Ramos (cell line): ENCODE measurements around the gene GNG7.

Source experiments
- in situ Hi-C: fragments of 300-500 bp; cut with MboI; formaldehyde crosslinking; loops from one replicate; pipeline ENCODE4 v1.14.3; 2022; ENCODE audit warnings: low sequenced_read_pairs; ENCODE audit not compliant: unreplicated experiment

Gene GNG7

DNA sequence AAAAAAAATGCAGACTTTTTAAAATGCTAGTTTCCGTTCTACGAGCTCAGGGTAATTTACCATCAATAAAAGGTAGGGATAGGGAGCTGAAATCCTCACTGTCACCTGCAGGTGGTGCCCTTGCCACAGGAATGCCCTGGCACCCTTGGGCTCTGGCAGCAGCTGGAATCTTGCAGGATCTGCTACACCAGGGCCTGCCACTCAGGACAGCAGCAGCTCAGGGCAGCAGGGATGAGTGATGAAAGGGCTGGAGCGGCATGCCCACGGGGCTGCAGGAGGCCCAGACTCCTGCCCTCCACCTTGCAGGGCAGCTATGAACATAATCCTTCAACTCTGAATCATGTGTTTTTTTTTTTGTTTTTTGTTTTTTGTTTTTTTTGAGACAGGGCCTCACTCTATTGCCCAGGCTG lies 54.0 kb downstream of the GNG7 start:
- in situ Hi-C loops: loop anchor here (5.0 to 10.0 kb wide), 2 partner anchors 104 to 226 kb away; no protein-coding TSS in a partner anchor

DNA sequence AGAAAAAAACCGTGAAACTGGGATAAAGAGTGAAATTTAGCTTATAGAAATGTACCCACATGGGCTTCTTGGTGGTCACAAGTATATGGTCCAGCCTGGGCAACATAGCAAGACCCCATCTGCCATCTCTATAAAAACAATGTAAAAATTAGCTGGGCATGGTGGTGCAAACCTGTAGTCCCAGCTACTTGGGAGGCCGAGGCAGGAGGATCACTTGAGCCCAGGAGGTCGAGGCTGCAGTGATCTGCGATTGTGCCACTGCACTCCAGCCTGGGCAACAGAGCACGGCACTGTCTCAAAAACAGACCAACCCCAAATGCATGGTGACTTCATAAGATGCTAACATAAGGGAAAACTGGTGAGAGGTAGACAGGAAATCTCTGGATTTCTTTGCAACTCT lies 54.4 kb downstream of the GNG7 start:
- in situ Hi-C loops: loop anchor here (5.0 to 10.0 kb wide), 2 partner anchors 104 to 227 kb away; no protein-coding TSS in a partner anchor

DNA sequence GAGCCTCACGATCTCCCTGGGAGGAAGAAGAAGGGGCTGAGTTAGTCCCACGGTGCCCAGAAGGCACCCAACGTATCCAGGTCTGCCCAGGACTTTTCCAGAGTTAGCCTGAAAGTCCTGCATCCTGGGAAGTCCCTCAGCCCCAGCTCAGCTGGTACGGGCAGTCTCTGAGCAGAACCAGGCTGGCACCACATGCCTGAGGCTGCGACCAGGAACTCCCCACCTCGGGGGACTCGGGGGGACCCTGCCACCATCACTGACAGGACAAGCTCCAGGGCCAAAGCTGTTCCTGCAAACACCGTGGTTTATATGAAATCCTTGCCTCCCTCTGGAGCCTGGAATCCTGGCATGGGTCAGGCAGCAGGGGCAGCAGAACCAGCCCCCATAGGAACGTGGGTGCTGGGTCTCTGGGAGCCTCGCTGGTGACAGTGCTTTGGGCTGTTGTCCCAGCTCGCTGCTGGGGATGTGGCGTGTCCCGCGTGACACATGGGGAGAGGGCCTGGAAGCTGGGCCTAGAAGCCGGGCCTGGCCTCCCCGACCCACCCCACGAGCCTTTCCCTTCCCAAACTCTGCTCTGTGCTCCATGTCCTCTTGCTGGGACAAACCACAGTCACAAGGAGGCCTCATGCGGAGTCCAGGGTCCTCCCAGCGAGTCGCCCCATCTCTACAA lies 55.5 kb downstream of the GNG7 start:
- in situ Hi-C loops: loop anchor here (5.0 to 10.0 kb wide), 2 partner anchors 105 to 228 kb away; no protein-coding TSS in a partner anchor

DNA sequence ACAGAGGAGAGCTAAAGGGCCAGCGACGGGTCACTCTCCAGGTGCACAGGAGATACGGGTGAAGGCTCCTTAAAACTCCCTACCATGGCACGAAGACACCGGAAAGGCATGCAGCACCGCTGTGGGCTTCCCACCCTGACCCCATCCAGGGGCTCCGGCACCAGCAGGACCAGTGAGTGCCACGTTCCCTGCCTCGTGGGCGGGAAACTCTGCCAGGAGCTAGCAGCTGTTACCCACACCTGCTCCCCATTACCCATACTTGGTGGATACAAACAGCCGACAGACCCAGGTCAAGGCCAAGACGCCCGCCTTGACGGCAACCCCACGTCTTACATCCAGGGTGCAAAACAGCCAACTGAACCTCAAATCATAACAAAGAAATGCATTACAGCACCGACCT lies 56.7 kb downstream of the GNG7 start:
- in situ Hi-C loops: loop anchor here (5.0 to 10.0 kb wide), 2 partner anchors 106 to 229 kb away; no protein-coding TSS in a partner anchor

DNA sequence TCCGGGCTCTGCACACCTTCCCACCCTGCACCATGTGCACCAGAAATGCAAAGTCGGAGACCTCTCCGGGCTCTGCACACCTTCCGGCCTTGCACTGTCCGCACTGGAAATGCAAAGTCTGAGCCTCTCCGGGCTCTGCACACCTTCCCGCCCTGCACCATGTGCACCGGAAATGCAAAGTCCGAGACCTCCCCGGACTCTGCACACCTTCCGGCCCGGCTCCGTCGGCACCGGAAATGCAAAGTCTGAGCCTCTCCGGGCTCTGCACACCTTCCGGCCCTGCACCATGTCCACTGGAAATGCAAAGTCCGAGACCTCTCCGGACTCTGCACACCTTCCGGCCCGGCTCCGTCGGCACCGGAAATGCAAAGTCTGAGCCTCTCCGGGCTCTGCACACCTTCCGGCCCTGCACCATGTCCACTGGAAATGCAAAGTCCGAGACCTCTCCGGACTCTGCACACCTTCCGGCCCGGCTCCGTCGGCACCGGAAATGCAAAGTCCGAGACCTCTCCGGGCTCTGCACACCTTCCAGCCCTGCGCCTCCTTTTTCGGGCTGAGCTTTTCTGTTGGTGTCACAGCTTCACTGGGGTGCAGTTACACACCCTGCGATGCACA lies 59.3 kb downstream of the GNG7 start:
- in situ Hi-C loops: loop anchor here (10.0 kb wide), 1 partner anchor 232 kb away; no protein-coding TSS in a partner anchor

DNA sequence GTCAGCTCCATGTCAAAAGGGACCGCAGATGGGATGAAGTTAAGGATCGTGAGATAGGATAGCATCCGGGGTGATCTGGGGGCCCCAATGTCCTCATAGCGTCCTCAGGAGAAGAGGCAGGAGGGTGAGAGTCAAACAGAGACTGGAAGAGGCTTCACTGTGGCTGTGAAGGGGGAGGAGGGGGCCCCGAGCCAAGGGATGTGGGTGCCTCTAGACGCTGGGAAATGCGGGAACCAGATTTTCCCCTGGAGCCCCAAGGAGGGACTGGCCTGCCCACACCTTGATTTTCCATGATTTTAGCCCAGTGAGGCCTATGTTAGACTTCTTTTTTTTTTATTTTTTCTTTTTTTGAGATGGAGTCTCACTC lies 61.2 kb downstream of the GNG7 start:
- in situ Hi-C loops: loop anchor here (10.0 kb wide), 1 partner anchor 233 kb away; no protein-coding TSS in a partner anchor

DNA sequence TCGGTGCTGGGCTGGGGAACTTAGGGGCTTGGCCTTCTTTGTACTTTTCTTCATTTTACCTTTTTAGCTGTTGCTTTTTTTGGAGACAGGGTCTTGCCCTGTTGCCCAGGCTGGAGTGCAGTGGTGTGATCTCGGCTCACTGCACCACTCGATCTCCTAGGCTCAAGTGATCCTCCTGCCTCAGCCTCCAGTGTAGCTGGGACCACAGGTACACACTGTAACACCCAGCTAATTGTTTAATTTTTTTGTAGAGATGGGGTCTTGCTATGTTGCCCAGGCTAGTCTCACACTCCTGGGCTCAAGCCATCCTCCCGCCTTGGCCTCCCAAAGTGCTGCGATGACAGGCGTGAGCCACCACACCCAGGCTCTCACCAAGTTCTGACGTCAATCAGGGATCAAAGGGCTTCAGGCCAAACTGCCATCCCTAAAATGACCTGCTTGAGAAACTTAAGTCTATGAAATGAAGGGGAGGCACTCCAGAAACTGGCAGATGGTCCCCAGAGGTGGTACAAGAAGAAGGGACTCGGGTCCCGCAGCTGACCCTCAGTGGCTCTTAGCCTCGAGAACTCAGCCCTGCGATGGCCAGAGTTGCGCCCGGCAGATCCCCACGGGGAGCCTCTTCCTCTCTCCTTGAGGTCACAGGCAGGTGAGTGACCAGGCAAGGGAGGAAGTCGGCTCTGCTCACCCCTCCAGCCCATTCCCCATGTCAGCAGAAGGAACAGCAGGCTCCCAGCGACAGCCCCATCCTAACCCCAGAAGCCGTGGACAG lies 61.7 kb downstream of the GNG7 start:
- in situ Hi-C loops: loop anchor here (10.0 kb wide), 1 partner anchor 234 kb away; no protein-coding TSS in a partner anchor

DNA sequence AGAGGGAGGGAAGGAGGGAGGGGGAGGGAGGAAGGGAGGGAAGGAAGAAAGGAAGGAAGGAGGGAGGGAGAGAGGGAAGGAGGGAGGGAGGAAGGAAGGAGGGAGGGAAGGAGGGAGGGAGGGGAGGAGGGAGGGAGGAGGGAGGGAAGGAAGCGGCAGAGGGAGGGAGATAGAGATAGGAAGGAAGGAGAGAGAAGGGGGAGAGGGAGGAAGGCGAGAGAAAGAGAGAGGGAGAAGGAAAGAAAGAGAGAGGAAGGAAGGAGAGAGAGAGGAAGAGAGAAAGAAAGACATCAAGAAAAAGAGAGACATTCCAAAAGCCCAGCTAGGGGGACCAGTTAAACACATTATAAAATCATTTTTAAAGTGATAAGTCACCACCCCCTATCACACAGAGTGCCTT lies 62.5 kb downstream of the GNG7 start:
- in situ Hi-C loops: loop anchor here (10.0 kb wide), 2 partner anchors 235 to 385 kb away; partner anchors contain the start of gene JSRP1

DNA sequence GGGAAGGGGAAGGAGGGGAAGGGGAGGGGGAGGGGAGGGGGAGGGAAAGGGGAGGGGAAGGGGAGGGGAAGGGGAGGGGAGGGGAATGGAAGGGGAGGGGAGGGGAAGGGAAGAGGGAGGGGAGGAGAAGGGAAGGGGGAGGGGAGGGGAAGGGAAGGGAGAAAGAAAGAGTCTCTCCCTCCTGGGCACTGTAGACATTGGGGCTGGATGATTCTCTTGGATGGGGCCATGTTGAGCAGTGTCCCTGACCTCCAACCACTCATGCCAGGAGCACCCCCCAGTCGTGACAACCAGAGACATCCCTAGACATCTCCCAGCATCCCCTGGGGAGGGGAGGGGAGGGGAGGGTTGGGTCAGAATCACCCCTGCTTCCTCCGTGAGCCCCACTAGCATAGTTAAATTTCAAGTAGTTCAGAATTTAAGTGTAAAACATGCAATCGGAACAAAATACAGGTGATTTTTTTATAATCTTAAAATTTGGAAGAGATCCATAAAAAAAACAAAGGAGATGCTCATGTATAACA lies 64.0 kb downstream of the GNG7 start:
- in situ Hi-C loops: loop anchor here (10.0 kb wide), 1 partner anchor 384 kb away; the partner anchor contains the start of gene JSRP1

DNA sequence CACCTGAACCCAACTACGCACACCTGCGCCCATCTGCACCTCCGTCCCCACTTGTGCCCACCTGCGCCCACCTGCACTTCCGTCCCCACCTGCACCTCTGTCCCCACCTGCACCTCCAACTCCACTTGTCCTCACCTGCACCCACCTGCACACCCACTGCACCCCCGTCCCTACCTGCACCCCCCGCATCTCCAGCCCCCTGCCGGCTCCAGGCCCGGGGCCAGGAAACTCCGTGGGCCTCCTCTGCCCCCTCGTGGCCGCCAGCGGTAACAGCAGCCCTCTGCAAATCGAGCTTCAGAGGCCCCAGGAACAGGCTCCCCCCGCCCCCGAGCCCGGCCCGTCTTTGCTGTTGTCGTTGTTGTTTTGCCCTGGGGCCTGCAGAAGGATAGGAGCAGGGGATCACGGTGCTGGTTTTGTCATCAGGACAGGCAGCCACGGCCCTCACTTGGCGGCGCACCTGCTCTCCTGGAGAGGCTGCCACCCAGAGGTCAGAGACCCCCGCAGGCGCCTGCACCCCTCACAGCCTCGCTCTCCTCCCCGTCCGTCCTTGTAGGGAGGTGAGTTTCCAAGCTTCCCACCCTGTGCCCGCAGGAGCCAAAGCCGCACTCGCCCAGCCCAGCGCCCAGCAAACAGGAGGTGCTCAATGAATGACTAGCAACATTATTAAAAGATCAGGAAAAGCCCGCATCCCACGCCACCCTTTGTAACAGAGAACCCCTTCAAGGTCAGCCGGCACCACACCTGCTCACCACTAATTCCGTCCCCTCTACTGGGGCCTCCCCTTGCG lies 65.4 kb downstream of the GNG7 start:
- in situ Hi-C loops: loop anchor here (10.0 kb wide), 1 partner anchor 382 kb away; the partner anchor contains the start of gene JSRP1

DNA sequence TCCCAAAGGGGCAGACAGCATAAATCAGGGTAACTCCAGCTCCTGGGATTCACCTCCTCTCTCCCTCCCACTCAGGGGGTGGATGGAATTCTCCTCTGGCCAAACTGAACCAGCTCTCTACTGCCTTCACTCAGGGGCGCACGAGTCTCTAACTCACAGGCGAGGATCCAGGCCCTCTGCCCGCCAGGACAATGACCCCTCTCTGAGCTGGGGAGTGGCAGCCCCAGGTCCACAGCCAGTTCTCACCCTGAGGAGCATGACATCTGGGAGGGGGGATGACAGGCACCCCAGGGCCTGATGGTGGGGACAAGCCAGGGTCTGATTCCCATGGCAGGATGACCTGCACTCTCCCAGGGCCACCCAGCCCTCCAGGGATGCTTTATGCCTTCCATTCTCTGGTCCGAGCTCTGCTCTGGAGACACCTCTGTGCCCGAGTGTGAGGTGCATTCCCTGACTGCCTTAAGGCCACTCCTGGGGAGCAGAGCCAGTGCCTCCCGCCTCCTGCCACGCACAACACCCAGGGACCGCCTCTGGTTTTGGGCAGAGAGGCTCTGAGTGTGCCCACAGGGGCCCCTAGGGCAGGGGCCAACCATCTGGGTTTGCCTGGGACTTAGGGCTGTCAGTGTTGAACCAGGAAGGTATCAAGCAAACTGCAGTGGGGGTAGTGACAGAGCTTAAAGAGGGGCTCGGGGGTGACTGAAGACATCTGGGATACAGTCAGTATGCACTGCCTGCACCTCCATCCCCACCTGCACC lies 66.2 kb downstream of the GNG7 start:
- in situ Hi-C loops: loop anchor here (10.0 kb wide), 1 partner anchor 382 kb away; the partner anchor contains the start of gene JSRP1

DNA sequence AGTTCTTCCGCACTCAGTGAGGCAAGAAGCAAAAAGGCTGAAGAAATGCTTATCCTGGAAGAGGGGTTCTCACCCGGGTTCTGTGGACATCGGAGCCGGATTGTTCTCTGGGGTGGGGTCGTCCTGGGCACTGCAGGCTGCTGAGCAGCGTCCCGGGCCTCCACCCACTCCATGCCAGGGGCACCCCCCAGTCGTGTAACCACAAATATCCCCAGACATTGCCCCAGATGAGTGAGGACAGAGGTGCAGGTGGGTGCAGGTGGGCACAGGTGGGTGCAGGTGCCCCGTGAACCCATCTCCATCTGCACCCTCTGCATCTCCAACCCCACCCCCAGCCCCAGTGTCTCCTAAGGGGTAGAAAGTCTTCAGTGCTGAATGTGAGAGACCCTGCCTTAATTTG lies 67.5 kb downstream of the GNG7 start:
- in situ Hi-C loops: loop anchor here (10.0 kb wide), 1 partner anchor 380 kb away; the partner anchor contains the start of gene JSRP1

DNA sequence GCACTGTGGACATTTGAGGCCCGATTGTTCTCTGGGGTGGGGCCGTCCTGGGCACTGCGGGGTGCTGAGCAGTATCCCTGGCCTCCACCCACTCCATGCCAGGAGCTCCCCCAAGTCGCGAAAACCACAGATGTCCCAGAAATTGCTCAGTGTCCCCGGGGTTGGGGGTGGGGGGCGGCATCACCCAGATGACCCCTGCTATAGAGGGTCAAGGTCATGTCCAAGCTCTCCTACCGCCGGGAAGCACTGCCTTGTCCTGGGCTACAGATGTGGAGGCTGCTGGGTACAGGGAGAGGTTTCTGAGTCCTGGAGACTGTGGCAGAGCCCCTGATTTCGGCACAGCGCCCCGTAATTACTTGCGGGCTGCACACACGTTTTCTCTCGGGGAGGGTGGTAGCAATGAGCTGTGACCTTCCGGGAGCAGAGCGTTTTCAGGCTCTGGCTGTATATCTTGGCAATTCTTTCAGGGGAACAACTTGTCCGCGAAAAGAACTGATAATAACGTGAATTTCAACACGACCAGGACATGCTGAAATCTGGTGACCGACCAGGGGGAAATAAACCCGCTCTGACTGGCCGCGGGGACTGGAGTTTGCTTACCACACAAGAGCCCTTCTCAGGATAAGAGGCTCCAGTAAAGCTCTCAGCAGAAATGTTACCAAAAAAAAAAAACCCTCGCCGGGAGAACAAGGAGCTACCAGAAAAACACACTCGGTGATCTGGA lies 68.1 kb downstream of the GNG7 start:
- in situ Hi-C loops: loop anchor here (10.0 kb wide), 1 partner anchor 380 kb away; the partner anchor contains the start of gene JSRP1

DNA sequence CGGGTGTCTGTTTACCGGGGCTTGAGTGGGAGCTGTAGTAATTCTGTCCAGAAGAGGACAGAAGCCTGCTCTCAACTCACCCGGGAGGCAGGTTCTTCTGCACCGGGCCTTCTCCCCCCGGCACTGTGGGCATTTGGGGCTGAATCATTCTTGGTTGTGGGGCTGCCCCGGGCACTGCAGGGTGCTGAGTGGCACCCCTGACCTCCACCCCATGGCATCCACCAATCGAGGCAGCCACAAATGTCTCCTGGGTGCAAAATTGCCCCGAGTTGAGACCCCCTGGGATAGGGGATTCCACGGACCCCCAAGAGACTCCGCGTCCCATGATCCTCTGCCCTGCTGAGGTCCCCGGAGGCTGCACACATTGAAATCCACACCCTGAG lies 68.8 kb downstream of the GNG7 start:
- in situ Hi-C loops: loop anchor here (10.0 kb wide), 1 partner anchor 379 kb away; the partner anchor contains the start of gene JSRP1

DNA sequence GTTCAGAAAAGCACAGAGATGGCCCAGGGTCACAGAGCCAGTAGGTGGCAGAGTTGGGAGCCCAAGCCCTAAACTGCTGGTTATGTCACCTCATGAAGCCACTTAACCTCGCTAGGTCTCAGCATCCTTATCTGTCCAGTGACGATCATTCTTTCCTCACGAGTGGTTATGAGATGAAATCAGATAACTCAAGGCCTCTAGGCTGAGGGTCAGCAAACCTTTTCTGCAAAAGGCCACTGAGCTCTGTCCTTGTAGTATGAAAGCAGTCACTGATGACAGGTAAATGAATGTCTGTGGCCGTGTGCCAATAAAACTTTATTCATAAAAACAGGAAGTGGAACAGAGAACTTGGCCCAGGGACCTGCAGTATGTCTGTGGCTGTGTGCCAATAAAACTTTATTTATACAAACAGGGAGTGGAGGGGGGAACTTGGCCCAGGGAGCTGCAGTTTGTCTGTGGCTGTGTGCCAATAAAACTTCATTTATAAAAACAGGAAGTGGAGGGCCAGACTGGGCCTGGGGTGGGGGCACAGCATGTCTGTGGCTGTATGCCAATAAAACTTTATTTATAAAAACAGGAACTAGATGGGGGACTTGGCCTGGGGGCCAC lies 71.2 kb downstream of the GNG7 start:
- in situ Hi-C loops: loop anchor here (10.0 kb wide), 1 partner anchor 377 kb away; the partner anchor contains the start of gene JSRP1

DNA sequence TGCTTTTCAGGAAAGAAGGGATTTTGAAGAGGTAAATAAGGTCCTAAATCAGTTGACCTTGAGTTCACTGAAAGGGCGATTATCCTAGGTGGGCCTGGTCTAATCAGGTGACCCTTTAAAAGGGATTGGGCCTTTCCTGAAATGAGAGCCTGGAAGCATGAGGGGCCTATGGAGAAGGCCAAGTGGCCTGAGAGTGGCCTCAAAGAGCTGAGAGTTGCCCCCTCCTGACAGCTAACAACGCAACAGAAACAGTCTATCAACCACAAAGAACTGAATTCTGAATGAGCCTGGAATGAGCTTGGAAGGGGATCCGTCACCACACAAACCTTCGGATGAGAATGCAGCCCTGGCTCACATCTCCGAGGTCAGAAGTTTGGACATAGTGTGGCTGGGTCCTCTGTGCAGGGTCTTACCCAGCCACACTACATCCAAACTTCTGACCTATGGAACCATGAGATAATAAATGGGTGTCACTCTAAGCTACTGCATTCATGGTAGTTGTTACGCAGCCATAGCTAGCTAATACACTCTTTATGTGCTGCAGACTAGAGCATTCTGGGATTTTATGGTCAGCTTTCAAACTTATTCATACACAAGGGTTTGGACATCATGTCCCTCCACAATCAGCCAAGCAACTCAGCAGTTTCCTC lies 72.0 kb downstream of the GNG7 start:
- in situ Hi-C loops: loop anchor here (10.0 kb wide), 1 partner anchor 376 kb away; the partner anchor contains the start of gene JSRP1
